Lung (tissue), 12 donors: ENCODE measurements around the gene MAN2A2. TPM values are rescaled to one million over a fixed set of nuclear protein-coding genes. Genes with fewer than 3 reads are reported as not detected.

Experiments
- ATAC-seq: fragments of 200-7000 bp; cut with Tn5 transposase; one replicate; pipeline ENCODE4 v1.9.1; 2020; ENCODE audit warnings: moderate number of reproducible peaks; ENCODE audit not compliant: insufficient read depth, low FRiP score
- DNase-seq, 3 donors: peaks; one replicate each; pipeline ENCODE4 v3.0.0-alpha.2; 2013 to 2017
- H3K27ac ChIP-seq, 2 donors: one replicate each; pipeline ENCODE4 v1.5.1; 2013; ENCODE audit warnings: mild to moderate bottlenecking in 2 of 2, moderate library complexity in 2 of 2, control low read depth in 1 of 2, inconsistent platforms in 1 of 2, low read depth in 1 of 2, low read length in 1 of 2
- H3K27me3 ChIP-seq, 3 donors: one replicate each; pipeline ENCODE4 v1.5.1; 2013; ENCODE audit warnings: low read length in 2 of 3; ENCODE audit not compliant: control insufficient read depth in 3 of 3, insufficient read depth in 3 of 3
- H3K36me3 ChIP-seq, 4 donors: one replicate each; pipeline ENCODE4 v1.5.1; 2013; ENCODE audit warnings: low read length in 4 of 4, mild to moderate bottlenecking in 1 of 4, moderate library complexity in 1 of 4; ENCODE audit not compliant: control insufficient read depth in 4 of 4, insufficient read depth in 4 of 4
- H3K4me1 ChIP-seq, 5 donors: one replicate each; pipeline ENCODE4 v1.5.1; 2013; ENCODE audit warnings: low read length in 5 of 5, mild to moderate bottlenecking in 2 of 5, moderate library complexity in 1 of 5; ENCODE audit not compliant: control insufficient read depth in 5 of 5, insufficient read depth in 5 of 5
- H3K4me3 ChIP-seq: one replicate; pipeline ENCODE4 v1.5.1; 2013; ENCODE audit warnings: mild to moderate bottlenecking, control low read depth, moderate library complexity
- H3K9ac ChIP-seq, 2 donors: one replicate each; pipeline ENCODE4 v1.5.1; 2013; ENCODE audit warnings: low read length in 2 of 2, control low read depth in 1 of 2; ENCODE audit not compliant: insufficient read depth in 1 of 2
- H3K9me3 ChIP-seq, 4 donors: one replicate each; pipeline ENCODE4 v1.5.1; 2013; ENCODE audit warnings: low read length in 3 of 4, mild to moderate bottlenecking in 1 of 4, moderate library complexity in 1 of 4; ENCODE audit not compliant: control insufficient read depth in 4 of 4, insufficient read depth in 3 of 4
- CTCF ChIP-seq: IDR thresholded peaks from 2 replicates; pipeline ENCODE4 v1.5.1; 2012; ENCODE audit warnings: mild to moderate bottlenecking; ENCODE audit errors: control extremely low read depth, extremely low read depth
- WGBS, 2 donors: extraction: QIAGEN DNeasy Blood & Tissue Kit; methylation state at CpG; one replicate each; pipeline ENCODE4 v1.1.7; 2013; 5-methylcytosine and 5-hydroxymethylcytosine counted together
- polyA plus RNA-seq, 2 donors: library from polyadenylated mRNA; stranded (reverse); fragments of 200-250 nt; gene quantifications; one replicate each; pipeline ENCODE4 v1.2.1, GENCODE V29; 2013
- total RNA-seq, 2 donors: library from RNA; depleted of rRNA in 1 of 2; stranded (reverse); fragments of >200 nt in 1 of 2; gene quantifications; one replicate each; pipeline ENCODE4 v1.2.1, GENCODE V29; 2014 to 2021
- donor health status: control.
- donor health status: control.
- donor health status: Bipolar disorder and iron deficiency.
- donor health status: healthy.
- donor health status: DM: yes; HTN: yes; CAD: no.

The MAN2A2 gene
- total and polyA plus RNA-seq, 4 donors = 34.1 to 82.9 (median 60.1) TPM

GRCh38 chr15:90904746-90905145, 1.6 kb downstream of the MAN2A2 start:
- Histone ChIP-seq H3K4me3 (no peak overlapping the region), H3K27me3 (no peaks in the 10 kb centered on the region), H3K9me3 (no peaks in the 10 kb centered on the region), H3K9ac (no peak overlapping the region), H3K27ac (no peak overlapping the region), H3K4me1 (peaks cover 0 to 10% (median 3%) of the 10 kb centered on the region in 5 donors), H3K36me3 (peaks cover 4 to 36% (median 20%) of the 10 kb centered on the region in 4 donors)
- 94 to 97% methylated on average over 9 of the region's 9 CpGs for WGBS, 2 donors
- no peak for TF ChIP-seq CTCF
- DNase-seq = no peak
- no peak for ATAC-seq

- Histone ChIP-seq H3K36me3 (peaks cover 4 to 44% (median 24%) of the 10 kb centered on the region in 4 donors), H3K27me3 (no peaks in the 10 kb centered on the region), H3K4me3 (no peak overlapping the region), H3K9ac (no peak overlapping the region), H3K9me3 (no peaks in the 10 kb centered on the region), H3K27ac (no peak overlapping the region), H3K4me1 (peaks cover 0 to 10% (median 3%) of the 10 kb centered on the region in 5 donors)
- no peak for TF ChIP-seq CTCF
- DNase-seq (no peak), ATAC-seq (no peak)
- 95 to 98% methylated on average over 28 of the region's 28 CpGs for WGBS, 2 donors
These were observed 2.4 kb downstream of the MAN2A2 start for GRCh38 chr15:90905306-90906180.

GRCh38 chr15:90906181-90906849, 3.2 kb downstream of the MAN2A2 start:
- no peak for TF ChIP-seq CTCF
- peaks cover 10 to 51% (median 29%) of the 10 kb centered on the region in 4 donors for H3K36me3 ChIP-seq
- 95 to 96% methylated on average over 11 of the region's 11 CpGs for WGBS, 2 donors
- no peak overlapping the region for H3K9ac ChIP-seq
- H3K9me3 ChIP-seq = no peaks in the 10 kb centered on the region
- H3K4me1 ChIP-seq = peaks cover 0 to 10% (median 3%) of the 10 kb centered on the region in 5 donors
- no peaks in the 10 kb centered on the region for H3K27me3 ChIP-seq
- no peak overlapping the region for H3K4me3 ChIP-seq
- DNase-seq (no peak), ATAC-seq (no peak)
- no peak overlapping the region for H3K27ac ChIP-seq
